HG02884 (cell line): Measurements from ENCODE around the gene ZNF396.

Experiments used
- ATAC-seq: cut with Tn5 transposase; IDR thresholded peaks from one replicate; pipeline ENCODE4 v1.9.1; 2021; ENCODE audit warnings: mild to moderate bottlenecking, moderate library complexity; ENCODE audit not compliant: unreplicated experiment

Gene ZNF396

DNA sequence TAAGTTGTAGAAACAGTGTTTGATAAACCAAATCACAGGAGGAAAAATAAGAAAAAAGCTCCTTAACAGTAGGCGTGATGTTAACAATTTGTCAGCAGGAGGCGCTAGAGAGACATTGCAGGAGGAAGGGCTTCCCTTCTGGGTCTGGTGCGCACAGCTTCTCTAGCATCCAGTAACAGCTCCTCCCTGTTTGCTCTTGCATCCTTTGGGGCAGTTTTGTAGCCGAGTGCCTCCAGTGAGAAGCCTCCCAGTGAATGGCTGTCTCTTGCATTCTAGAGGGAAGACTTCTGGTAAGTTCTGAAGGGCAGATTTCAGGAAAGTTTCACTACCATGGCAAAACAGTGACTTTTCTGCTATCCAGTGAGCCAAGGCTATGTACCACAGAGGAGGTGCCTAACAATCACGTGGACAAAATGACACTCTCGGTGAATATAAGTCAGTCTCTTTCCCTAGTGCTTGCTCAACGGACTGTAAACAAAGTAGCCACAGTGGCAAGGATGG is 9.5 kb upstream of the ZNF396 start:
- peak; percentile 83 for ATAC-seq

DNA sequence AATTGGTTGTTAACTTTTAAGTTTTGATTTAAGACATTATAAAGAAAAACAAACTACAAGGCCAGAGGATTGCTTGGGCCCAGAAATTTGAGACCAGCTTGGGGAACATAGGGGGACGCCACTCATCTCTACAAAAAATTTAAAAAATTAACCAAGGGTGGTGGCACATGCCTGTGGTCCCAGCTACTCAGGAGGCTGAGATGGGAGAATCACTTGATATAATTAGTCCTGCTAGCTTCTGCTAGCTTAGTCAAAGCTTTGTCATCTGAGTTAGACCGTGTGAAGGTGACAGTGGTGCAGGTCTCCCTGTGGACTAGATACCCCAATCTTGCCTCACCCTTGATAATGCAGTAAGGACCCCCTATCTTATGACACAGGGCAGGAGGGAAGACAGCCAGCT is 6.0 kb upstream of the ZNF396 start:
- no peak for ATAC-seq

DNA sequence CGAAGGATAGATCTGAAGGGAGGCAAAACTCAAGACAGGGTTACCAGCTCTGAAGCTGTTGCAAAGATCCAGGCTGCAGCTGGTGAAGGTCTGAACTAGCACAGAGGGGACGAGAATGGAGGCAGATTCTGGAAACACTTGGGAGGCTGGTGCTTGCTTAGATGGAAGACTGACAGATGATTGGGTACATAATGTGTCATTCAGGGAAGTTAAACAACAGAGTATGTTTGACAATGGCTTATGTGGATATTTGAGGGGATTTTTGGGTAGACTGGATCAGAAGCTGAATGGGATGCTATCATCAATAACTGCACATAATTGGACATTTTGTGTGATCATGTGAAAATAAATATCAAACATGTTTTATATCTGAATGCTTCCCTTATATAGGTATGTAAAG is 2.3 kb upstream of the ZNF396 start:
- ATAC-seq = no peak

DNA sequence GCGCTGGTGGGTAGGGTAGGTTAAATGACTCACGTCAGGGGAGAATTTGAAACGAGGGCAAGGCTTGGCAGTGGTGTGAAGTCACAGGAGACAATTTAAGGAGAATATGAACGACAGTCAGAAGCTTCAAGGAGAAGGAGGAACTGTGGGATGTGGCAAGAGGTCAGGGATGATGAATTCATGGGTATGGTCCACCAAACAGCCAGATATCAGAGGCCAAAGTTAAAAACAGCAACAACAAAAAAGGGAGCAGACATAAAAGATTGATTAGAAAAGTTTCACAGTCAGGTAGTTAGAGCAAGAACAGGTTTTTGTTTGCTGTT is 1.4 kb upstream of the ZNF396 start:
- no peak for ATAC-seq

DNA sequence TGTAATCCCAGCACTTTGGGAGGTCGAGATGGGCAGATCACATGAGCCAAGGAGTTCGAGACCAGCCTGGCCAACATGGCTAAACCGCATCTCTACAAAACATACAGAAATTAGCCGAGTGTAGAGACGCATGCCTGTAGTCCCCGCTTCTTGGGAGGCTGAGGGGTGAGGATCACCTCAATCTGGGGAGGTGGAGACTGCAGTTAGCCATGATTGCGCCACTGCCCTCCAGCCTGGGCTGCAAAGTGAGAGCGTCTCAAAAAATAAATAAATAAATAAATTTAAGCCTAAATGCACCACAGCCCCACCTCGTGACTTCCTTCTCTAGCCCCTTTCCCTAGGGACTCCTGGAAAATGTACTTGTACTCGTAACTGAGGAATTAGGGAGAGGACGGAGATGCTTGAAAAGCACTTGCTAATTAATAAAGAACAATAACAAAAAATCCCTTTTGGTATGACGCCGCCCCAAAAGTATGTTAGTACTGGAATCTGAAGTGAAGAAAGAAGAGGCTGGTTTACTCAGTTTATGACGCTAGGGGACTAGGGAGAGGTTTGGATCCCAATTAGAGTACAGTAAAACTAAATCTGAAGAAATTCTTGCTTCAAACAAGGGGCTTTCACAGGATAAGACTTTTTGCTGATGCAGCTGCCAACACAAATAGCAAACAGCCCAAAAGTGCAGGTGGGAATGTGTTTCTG is 887 bp upstream of the ZNF396 start:
- no peak for ATAC-seq

DNA sequence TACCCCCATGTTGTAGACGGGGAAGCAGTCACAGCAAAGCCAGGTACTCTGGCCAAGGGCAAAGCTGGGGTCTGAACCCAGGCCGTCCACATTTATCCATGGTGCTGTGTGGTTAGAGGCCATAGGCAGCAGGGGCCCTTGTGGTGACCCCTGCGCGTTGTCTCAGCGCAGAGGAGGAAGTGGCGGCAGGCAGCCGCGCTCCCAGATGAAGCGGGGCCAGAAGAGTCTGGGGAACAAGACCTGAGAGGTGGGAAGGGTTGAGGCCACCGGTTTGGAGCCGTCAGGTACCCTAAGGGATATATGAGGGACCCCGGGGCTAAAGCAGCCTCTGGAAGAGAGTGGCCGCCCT is 770 bp downstream of the ZNF396 start:
- ATAC-seq = peak; percentile 48

DNA sequence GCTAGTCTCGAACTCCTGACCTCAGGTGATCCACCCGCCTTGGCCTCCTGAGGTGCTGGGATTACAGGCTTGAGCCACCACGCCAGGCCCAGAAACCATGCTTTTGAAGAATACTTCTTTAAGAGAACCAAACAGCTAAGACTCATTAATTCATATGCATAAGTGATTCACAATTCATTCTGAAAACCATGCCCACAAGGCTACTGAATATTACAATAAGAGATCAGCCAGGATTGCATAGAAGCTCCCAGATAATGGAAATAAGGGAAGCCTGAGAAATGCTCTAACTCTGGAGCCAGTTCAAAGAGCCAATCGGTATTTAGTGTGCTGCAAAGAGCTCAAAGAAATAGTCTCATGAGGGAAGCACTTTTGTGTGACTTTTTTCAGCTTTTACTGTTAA is 2.4 kb downstream of the ZNF396 start:
- ATAC-seq = no peak

DNA sequence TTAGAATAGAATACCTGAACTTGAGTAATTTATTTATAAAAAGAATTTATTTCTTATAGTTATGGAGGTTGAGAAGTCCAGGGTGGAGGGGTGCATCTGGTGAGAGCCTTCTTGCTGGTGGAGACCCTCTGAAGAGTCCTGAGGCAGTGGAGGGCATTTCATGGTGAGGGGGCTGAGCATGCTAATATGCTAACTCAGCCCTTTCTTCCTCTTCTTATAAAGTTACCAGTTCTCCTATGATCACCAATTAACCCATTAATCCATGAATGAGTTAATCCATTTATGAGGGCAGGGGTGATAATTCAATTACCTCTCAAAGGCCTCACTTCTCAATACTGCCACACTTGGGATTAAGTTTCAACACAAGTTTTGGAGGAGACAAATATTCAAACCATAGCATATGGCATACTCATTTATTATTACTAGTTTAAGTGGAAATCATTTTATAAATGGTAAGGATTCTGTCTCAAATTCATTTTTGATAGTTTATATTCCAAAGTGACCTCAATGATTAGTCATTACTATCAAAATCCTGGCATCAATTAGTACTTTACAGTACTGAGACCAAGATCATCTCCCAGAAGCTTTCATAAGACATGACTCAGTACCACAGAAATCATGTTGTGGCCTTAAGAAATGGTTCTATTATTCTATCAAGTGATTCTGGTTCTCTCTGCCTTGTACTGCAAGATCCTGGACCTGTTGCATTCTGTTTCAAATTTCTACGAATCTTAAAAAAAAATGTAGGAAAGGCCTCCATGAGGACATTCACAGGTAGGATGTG is 5.5 kb downstream of the ZNF396 start:
- ATAC-seq = no peak

DNA sequence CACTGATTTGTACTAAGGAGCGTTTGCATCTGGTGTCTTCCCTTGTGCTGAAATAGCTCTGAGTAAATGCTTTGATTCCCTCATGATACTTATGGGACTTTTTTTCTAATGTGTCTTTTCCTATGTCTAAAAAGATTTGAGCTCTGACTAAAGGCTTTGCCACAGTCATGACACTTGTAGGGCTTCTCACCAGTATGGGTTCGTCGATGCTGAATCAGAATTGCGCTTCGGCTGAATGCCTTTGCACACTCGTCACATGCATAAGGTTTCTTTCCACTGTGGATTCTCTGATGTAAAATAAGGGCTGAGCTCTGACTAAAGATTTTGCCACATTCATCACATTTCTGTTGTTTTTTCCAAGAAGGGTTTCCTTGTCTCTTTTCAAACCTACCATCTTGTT is 8.0 kb downstream of the ZNF396 start:
- no peak for ATAC-seq

DNA sequence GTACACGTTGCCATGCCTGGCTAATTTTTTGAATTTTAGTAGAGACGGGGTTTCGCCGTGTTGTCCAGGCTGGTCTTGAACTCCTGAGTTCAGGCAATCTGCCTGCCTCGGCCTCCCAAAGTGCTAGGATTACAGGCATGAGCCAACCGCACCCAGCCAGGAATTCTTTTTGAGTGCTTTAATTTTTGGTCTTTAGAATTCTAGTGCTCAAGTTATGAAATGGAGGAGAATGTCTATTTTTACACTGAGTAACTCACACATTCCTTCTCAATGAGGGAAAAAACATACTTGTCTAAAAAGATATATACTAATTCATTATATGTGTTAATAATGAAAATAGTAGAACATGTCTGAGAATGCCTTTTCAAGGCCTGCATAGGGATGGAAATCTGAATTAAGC is 8.5 kb downstream of the ZNF396 start:
- ATAC-seq = no peak

DNA sequence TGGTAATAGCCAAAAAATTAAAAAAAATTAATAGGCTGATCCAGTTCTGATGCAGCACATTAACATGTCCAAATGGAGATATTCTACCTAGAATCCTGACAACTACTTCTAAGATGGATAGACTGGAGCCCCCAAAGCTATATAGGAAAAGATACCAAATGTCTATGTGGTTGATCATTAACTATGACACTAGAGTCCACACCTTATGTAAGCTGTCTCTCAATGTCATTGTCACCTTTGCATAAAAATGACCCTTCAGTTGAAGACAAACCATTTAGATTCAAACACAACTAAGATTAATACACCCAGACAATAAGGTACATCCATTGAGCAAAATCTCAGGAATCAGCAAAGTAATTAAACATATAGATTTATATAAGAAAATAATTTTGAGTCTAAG is 14.6 kb downstream of the ZNF396 start:
- no peak for ATAC-seq

DNA sequence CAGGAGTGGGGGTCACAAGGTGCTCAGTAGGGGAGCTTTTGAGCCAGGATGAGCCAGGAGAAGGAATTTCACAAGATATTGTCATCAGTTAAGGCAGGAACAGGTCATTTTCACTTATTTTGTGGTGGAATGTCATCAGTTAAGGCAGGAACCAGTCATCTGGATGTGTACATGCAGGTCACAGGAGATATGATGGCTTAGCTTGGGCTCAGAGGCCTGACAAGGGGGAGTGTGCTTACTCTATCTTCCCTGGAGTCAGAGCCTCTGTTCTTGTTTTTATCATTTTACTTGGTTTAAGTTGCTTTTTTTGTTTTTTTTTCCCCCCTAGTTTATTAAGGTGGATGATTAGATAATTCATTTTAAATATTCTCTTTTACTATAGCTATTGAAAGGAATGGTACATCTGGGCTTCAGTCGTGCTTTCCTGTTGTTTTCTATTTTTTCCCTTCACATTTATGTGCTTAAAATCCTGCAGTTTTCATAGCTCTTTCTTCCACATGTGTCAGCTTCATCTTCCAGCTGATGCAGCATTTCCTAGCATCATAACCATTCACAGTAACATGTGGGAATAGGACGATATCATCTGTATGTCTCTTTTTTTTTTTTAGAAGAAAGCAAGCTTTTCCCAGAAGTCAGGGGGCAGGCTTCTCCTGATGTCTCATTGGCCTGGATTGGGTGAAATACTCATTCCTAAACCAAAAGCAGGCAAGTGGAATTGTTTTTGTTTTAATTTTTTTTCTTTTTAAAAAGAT is 15.4 kb downstream of the ZNF396 start:
- ATAC-seq = no peak

DNA sequence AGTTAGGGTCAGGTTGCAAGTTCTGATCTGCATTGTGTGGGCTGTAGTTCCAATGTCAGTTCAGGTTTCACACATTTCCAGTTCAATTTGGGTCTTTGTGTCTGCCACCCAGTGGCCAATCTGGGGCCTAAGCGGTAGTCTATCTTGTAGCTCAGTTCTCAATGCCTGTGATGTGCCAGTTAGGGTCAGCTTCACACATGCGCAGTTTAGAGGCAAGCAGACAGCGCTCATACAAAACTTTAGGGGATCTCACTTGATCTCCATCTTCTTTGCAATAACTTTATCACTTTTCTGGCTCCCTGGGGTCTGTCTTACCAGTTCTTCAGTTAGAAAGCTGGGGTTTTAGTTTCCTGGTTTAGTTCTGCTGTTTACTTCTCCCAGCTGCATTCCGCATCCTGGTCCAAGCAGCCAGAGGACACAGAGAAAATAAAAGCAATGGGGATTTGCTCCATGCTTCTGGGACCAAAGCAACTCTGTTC is 22.0 kb downstream of the ZNF396 start:
- ATAC-seq = peak; percentile 100

DNA sequence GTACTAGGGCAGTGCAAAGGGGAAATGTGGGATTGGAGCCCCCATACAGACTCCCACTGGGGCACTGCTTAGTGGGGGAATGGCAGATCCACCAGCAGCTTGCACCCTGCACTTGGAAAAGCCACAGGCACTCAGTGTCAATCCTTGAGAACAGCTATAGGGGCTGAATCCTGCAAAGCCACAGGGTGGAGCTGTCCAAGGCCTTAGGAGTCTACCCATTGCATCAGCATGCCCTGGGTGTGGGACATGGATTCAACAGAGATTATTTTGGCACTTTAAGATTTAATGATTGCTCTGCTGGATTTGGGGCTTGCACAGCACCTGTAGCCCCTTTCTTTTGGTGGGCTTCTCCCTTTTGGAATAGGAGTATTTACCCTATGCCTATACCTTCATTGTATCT is 24.4 kb downstream of the ZNF396 start:
- no peak for ATAC-seq

DNA sequence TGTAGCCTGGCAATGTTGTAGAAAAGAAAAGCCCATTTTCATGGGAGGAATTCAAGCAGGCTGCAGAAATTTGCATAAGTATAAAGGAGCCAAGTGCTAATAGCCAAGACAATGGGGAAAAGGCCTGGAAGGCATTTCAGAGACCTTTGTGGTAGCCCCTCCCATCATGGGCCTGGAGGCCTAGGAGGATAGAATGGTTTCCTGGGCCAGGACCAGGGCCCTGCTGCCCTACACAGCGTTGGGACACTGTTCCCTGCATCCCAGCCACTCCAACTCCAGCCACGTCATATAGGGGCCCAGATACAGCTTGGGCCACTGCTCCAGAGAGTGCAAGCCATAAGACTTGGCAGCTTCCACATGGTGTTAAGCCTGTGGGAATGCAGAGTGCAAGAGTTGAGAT is 24.9 kb downstream of the ZNF396 start:
- no peak for ATAC-seq

DNA sequence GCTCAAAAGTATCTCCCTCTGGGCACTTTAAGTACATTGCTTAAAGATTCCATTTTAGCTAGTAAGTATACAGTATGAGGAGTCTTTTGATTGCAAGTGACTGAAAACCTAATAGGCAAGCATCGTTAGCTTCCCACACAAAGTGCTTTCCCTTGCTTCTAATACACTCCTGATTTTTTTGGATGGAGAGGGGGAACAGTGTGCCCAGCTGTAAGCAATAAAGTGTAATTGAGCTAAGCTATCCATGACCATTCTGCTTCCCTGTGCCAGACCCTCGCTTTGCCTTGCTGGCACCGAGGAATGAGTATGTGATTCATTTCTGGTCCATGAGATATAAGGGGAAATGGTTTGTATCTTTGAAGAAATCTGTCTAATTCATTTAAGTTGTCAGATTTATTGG is 29.1 kb downstream of the ZNF396 start:
- no peak for ATAC-seq

DNA sequence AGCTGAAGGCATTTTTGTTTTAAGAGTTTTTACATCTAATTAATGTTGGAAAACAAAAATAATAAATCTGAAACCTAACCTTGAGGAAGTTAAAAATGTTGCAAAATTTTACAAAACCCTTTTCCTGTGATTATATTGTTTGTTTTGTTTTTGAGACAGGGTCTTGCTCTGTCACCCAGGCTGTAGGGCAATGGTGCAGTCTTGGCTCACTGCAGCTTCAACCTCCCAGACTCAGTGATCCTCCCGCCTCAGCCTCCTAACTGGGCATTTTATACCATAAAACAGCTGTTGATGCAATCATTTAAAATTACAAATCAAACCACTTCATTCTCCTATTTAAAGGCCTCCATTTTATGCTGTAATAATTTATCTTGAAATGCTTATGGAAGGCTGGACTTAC is 31.2 kb downstream of the ZNF396 start:
- no peak for ATAC-seq

DNA sequence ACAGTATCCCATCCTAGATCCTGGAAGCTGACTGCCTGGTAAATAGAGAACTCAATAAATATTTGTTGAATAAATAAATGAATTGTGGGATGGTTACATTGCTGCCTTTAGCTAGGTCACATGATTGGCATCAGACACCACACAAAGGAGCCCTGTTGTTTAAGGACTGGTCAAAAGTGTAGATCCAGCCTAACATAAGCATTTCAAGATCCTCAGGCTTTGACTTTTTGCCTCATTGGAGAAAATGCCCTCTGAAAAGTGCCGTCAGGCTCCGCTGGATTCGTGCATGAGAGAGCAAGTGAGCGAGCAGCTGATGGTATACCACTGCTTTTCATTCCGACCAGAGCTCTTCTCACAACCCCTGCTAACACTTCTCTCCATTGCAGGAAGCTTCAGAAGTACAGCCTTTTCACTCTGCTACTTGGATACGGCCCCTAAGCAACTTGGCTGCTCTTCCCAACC is 31.6 kb downstream of the ZNF396 start:
- ATAC-seq = no peak

DNA sequence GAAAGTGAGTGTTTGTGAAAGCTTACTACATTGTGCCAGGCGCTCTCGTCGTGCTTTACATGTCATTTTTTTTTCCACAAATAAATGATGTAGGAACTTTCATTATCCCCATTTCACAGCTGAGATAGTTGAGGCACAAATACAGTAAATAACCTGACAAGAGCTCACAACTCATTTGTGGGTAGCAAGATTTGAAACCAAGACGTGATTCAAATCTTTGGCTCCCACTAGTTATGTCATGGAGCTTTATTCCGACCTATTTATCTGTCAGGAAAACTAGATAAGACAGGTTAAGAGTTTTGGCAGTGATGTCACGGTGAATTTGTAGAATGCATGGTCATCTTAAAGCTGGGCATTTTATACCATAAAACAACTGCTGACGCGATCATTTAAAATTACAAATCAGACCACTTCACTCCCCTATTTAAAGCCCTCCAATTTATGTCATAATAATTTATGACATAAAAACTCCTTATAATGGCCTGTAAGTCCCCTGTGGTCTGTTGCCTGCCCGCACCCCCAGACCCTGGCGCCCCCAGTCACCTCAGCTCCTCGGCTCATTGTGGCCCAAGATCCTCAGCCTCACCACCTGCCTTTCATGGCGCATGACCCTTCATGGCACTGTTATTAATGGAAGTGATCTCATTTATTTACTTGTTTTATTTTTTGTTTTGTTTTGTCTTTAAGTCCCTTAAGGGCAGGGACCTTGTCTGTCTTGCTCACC is 32.2 kb downstream of the ZNF396 start:
- ATAC-seq = no peak

DNA sequence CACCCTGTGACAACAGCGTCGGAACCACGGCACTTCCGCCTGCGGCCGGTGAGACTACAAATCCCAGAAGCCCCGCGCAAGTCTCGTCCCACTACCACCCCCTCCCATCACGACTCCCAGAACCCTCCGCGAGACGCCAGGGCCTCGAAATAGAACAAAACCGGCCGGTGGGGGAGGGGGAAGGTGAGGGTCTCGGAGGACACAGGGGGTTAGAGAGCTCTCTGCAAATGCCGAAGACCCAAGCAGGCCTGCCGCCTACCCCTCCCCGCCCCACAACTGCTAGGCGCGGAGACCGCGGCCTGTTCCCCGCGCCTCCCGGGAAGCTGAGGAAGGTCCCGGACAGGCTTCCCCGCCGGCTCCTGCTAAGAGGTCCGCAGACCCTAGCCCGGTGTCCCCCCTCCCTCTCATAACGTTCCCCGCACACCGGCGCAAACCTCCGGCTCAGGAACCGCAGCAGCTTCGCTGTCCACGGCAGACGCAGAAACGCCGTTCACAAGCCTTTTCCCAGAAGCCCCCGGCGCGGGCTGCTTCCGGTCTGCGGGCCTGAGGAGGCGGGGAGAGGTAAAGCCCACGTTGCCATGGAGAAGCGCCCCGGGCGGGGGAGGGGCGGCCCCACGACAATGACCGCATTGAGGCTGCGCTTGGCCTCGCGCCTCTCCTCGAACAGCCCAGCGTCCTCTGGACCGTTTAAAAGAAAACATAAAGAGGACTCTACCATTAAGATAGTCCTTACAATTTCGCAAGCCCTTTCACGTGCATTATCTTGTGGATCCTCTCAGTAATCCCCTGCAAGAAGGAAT is 33.0 kb downstream of the ZNF396 start, which contains the start of gene ZNF24:
Gene ZNF24 (minus strand): TSS at position 485 of the 800 bp plus-strand sequence. CDS start 3,770 bp downstream, outside the sequence.
- peak; percentile 92 for ATAC-seq
